Loucy (cell line): ENCODE measurements around the gene HOXA10.

Experiments
- H2AFZ ChIP-seq: fragments of 200-600 bp; sonication (generic); 2 replicates; pipeline ENCODE4 v1.6.0; 2016; ENCODE audit warnings: antibody characterized with exemption, mild to moderate bottlenecking, low read length, moderate library complexity
- H3F3A ChIP-seq: fragments of 200-600 bp; 2 replicates; pipeline ENCODE4 v1.6.0; 2016; ENCODE audit warnings: antibody characterized with exemption, low read depth, mild to moderate bottlenecking
- H3K27me3 ChIP-seq: fragments of 200-600 bp; sonication (generic); 2 replicates; pipeline ENCODE4 v1.6.1; 2014; ENCODE audit warnings: low read length, mild to moderate bottlenecking; ENCODE audit not compliant: insufficient read depth, poor library complexity, severe bottlenecking
- H3K36me3 ChIP-seq: fragments of 200-600 bp; sonication (generic); 2 replicates; pipeline ENCODE4 v1.6.1; 2016; ENCODE audit warnings: low read length; ENCODE audit not compliant: insufficient read depth
- H3K4me1 ChIP-seq: fragments of 200-600 bp; sonication (generic); 2 replicates; pipeline ENCODE4 v1.5.1; 2014; ENCODE audit warnings: low read length, mild to moderate bottlenecking; ENCODE audit not compliant: insufficient read depth, poor library complexity, severe bottlenecking
- H3K4me2 ChIP-seq: fragments of 200-600 bp; sonication (generic); 2 replicates; pipeline ENCODE4 v1.6.0; 2014; ENCODE audit warnings: antibody characterized with exemption, low read length, low read depth, mild to moderate bottlenecking; ENCODE audit not compliant: poor library complexity, severe bottlenecking
- H3K4me3 ChIP-seq: fragments of 200-600 bp; sonication (generic); 2 replicates; pipeline ENCODE4 v1.5.1; 2014; ENCODE audit warnings: low read length, mild to moderate bottlenecking, mixed read lengths; ENCODE audit not compliant: poor library complexity, severe bottlenecking
- H3K79me2 ChIP-seq: fragments of 200-600 bp; sonication (generic); 2 replicates; pipeline ENCODE4 v1.6.1; 2014; ENCODE audit warnings: low read length; ENCODE audit not compliant: insufficient read depth
- H3K9ac ChIP-seq: fragments of 200-600 bp; sonication (generic); 2 replicates; pipeline ENCODE4 v1.6.0; 2014; ENCODE audit warnings: mild to moderate bottlenecking, low read depth, low read length, moderate library complexity; ENCODE audit not compliant: poor library complexity, severe bottlenecking
- H3K9me2 ChIP-seq: fragments of 200-600 bp; sonication (generic); replicated peaks from 2 replicates; pipeline ENCODE4 v1.6.1; 2016; ENCODE audit warnings: low read depth, low read length, mixed read lengths
- H3K9me3 ChIP-seq: fragments of 200-600 bp; sonication (generic); 2 replicates; pipeline ENCODE4 v1.6.1; 2014; ENCODE audit warnings: mild to moderate bottlenecking, antibody characterized with exemption, low read length, low read depth; ENCODE audit not compliant: insufficient read depth
- H4K20me1 ChIP-seq: fragments of 200-600 bp; sonication (generic); 2 replicates; pipeline ENCODE4 v1.6.0; 2014; ENCODE audit warnings: antibody characterized with exemption, low read length, mild to moderate bottlenecking; ENCODE audit not compliant: insufficient read depth, poor library complexity, severe bottlenecking
- CTCF ChIP-seq: fragments of 200-600 bp; sonication (generic); conservative IDR thresholded peaks from 2 replicates; pipeline ENCODE4 v1.5.1; 2014; ENCODE audit warnings: mild to moderate bottlenecking, antibody characterized with exemption, low read length
- EZH2phosphoT487 ChIP-seq: fragments of 200-600 bp; IDR thresholded peaks from 2 replicates; pipeline ENCODE4 v1.6.1; 2018; ENCODE audit warnings: antibody characterized with exemption, mild to moderate bottlenecking, moderate library complexity, borderline replicate concordance

Gene HOXA10

GRCh38 chr7:27133409-27134231, 40.5 kb downstream of the HOXA10 start:
- H3K9ac ChIP-seq, result no peak overlapping the region
- TF ChIP-seq CTCF, result no peak
- TF ChIP-seq EZH2phosphoT487, result no peak
- H3K27me3 ChIP-seq, result no peaks in the 10 kb centered on the region
- H3K9me2 ChIP-seq, result no peaks in the 10 kb centered on the region
- H2AFZ ChIP-seq, result no peak overlapping the region
- H3F3A ChIP-seq, result no peaks in the 10 kb centered on the region
- H3K9me3 ChIP-seq, result no peaks in the 10 kb centered on the region
- peak overlapping the region; percentile 4 for H3K4me3 ChIP-seq
- peaks cover 56% of the 10 kb centered on the region for H3K4me1 ChIP-seq
- peak overlapping the region; percentile 91 for H3K4me2 ChIP-seq
- H3K36me3 ChIP-seq, result peaks cover 54% of the 10 kb centered on the region
- peaks cover 98% of the 10 kb centered on the region for H3K79me2 ChIP-seq
- H4K20me1 ChIP-seq, result peaks cover 94% of the 10 kb centered on the region

- peaks cover 50% of the 10 kb centered on the region for H3K4me1 ChIP-seq
- no peaks in the 10 kb centered on the region for H3K9me3 ChIP-seq
- peaks cover 90% of the 10 kb centered on the region for H4K20me1 ChIP-seq
- no peaks in the 10 kb centered on the region for H3K9me2 ChIP-seq
- peaks cover 98% of the 10 kb centered on the region for H3K79me2 ChIP-seq
- TF ChIP-seq EZH2phosphoT487 (no peak), CTCF (no peak)
- H2AFZ ChIP-seq, result no peak overlapping the region
- no peak overlapping the region for H3K9ac ChIP-seq
- H3K4me3 ChIP-seq, result no peak overlapping the region
- H3K36me3 ChIP-seq, result peaks cover 54% of the 10 kb centered on the region
- no peaks in the 10 kb centered on the region for H3K27me3 ChIP-seq
- H3K4me2 ChIP-seq, result peak overlapping the region; percentile 91
- H3F3A ChIP-seq, result no peaks in the 10 kb centered on the region
Measured at GRCh38 chr7:27132978-27133377, 41.1 kb downstream of the HOXA10 start.

GRCh38 chr7:27132214-27132613, 41.9 kb downstream of the HOXA10 start:
- H2AFZ ChIP-seq, result no peak overlapping the region
- H3F3A ChIP-seq, result no peaks in the 10 kb centered on the region
- peaks cover 57% of the 10 kb centered on the region for H3K36me3 ChIP-seq
- H3K4me3 ChIP-seq, result no peak overlapping the region
- no peaks in the 10 kb centered on the region for H3K9me2 ChIP-seq
- no peaks in the 10 kb centered on the region for H3K9me3 ChIP-seq
- H3K4me1 ChIP-seq, result peaks cover 43% of the 10 kb centered on the region
- no peak for TF ChIP-seq EZH2phosphoT487
- no peak for TF ChIP-seq CTCF
- peaks cover 90% of the 10 kb centered on the region for H4K20me1 ChIP-seq
- H3K4me2 ChIP-seq, result no peak overlapping the region
- H3K9ac ChIP-seq, result no peak overlapping the region
- no peaks in the 10 kb centered on the region for H3K27me3 ChIP-seq
- H3K79me2 ChIP-seq, result peaks cover 98% of the 10 kb centered on the region
